KOPT-K1 (cell line): ENCODE results near the gene NPAS3.
"Not testable (repeated sequence)": the region's sequence is repeated elsewhere in the genome, so short reads cannot be mapped to it uniquely, and the experiment has no call there.

ENCODE experiments used
- H3K27ac ChIP-seq: fragments of 200-600 bp; sonication (generic); 2 replicates; pipeline ENCODE4 v1.5.1; 2016; ENCODE audit warnings: antibody characterized with exemption, mild to moderate bottlenecking, low read depth, low read length; ENCODE audit not compliant: poor library complexity, severe bottlenecking
- H3K36me3 ChIP-seq: fragments of 200-600 bp; sonication (generic); 2 replicates; pipeline ENCODE4 v1.5.1; 2017; ENCODE audit warnings: antibody characterized with exemption, mild to moderate bottlenecking, low read length, moderate library complexity; ENCODE audit not compliant: insufficient read depth
- H3K9me3 ChIP-seq: fragments of 200-600 bp; sonication (generic); 2 replicates; pipeline ENCODE4 v1.5.1; 2017; ENCODE audit warnings: antibody characterized with exemption, low read length, mild to moderate bottlenecking; ENCODE audit not compliant: insufficient read depth, poor library complexity, severe bottlenecking

The NPAS3 gene

GRCh38 chr14:33063521-33063920 is 124.8 kb downstream of the NPAS3 start:
- no peaks in the 10 kb centered on the region for H3K9me3 ChIP-seq
- H3K36me3 ChIP-seq, result no peaks in the 10 kb centered on the region
- no peak overlapping the region for H3K27ac ChIP-seq

- Histone ChIP-seq H3K27ac (no peak overlapping the region), H3K36me3 (no peaks in the 10 kb centered on the region), H3K9me3 (no peaks in the 10 kb centered on the region)
Measured at GRCh38 chr14:33065634-33066033, 127.0 kb downstream of the NPAS3 start.

GRCh38 chr14:33068040-33068439 is 129.4 kb downstream of the NPAS3 start:
- Histone ChIP-seq H3K27ac (no peak overlapping the region), H3K36me3 (no peaks in the 10 kb centered on the region), H3K9me3 (no peaks in the 10 kb centered on the region)

GRCh38 chr14:33068626-33069025 is 129.9 kb downstream of the NPAS3 start:
- Histone ChIP-seq H3K9me3 (no peaks in the 10 kb centered on the region), H3K27ac (no peak overlapping the region), H3K36me3 (no peaks in the 10 kb centered on the region)

GRCh38 chr14:33070475-33070874 is 131.8 kb downstream of the NPAS3 start:
- no peaks in the 10 kb centered on the region for H3K36me3 ChIP-seq
- no peaks in the 10 kb centered on the region for H3K9me3 ChIP-seq
- no peak overlapping the region for H3K27ac ChIP-seq

GRCh38 chr14:33073023-33073422 is 134.3 kb downstream of the NPAS3 start:
- Histone ChIP-seq H3K36me3 (no peaks in the 10 kb centered on the region), H3K9me3 (no peaks in the 10 kb centered on the region), H3K27ac (no peak overlapping the region)

GRCh38 chr14:33081259-33081658 is 142.6 kb downstream of the NPAS3 start:
- no peaks in the 10 kb centered on the region for H3K9me3 ChIP-seq
- no peaks in the 10 kb centered on the region for H3K36me3 ChIP-seq
- no peak overlapping the region for H3K27ac ChIP-seq

- Histone ChIP-seq H3K27ac (no peak overlapping the region), H3K36me3 (no peaks in the 10 kb centered on the region), H3K9me3 (no peaks in the 10 kb centered on the region)
Measured at GRCh38 chr14:33085799-33086198, 147.1 kb downstream of the NPAS3 start.

- H3K36me3 ChIP-seq, H3K9me3 ChIP-seq, H3K27ac ChIP-seq: not testable (repeated sequence)
Measured at GRCh38 chr14:33088274-33088673, 149.6 kb downstream of the NPAS3 start.

- Histone ChIP-seq H3K27ac (no peak overlapping the region), H3K36me3 (no peaks in the 10 kb centered on the region), H3K9me3 (no peaks in the 10 kb centered on the region)
Measured at GRCh38 chr14:33098016-33098415, 159.3 kb downstream of the NPAS3 start.

- H3K27ac ChIP-seq, result no peak overlapping the region
- H3K36me3 ChIP-seq, result no peaks in the 10 kb centered on the region
- H3K9me3 ChIP-seq, result no peaks in the 10 kb centered on the region
Measured at GRCh38 chr14:33103489-33103888, 164.8 kb downstream of the NPAS3 start.

- Histone ChIP-seq H3K27ac (no peak overlapping the region), H3K9me3 (no peaks in the 10 kb centered on the region), H3K36me3 (no peaks in the 10 kb centered on the region)
Measured at GRCh38 chr14:33103966-33104365, 165.3 kb downstream of the NPAS3 start.

- H3K27ac ChIP-seq, result no peak overlapping the region
- H3K9me3 ChIP-seq, result no peaks in the 10 kb centered on the region
- no peaks in the 10 kb centered on the region for H3K36me3 ChIP-seq
Measured at GRCh38 chr14:33110737-33111443, 172.2 kb downstream of the NPAS3 start.

GRCh38 chr14:33114331-33114730 is 175.7 kb downstream of the NPAS3 start:
- Histone ChIP-seq H3K9me3 (no peaks in the 10 kb centered on the region), H3K27ac (no peak overlapping the region), H3K36me3 (no peaks in the 10 kb centered on the region)

- Histone ChIP-seq H3K36me3 (no peaks in the 10 kb centered on the region), H3K27ac (no peak overlapping the region)
Measured at GRCh38 chr14:33118668-33119067, 180.0 kb downstream of the NPAS3 start.

GRCh38 chr14:33120341-33120740 is 181.7 kb downstream of the NPAS3 start:
- no peaks in the 10 kb centered on the region for H3K36me3 ChIP-seq
- H3K27ac ChIP-seq, result no peak overlapping the region
- no peaks in the 10 kb centered on the region for H3K9me3 ChIP-seq

More at GRCh38 chr14:33118668-33119067, 180.0 kb downstream of the NPAS3 start:
- H3K9me3 ChIP-seq, result no peaks in the 10 kb centered on the region
